ENCODE data around the gene SWI5.

GRCh38 chr9:128257086-128257825 is 18.8 kb upstream of the SWI5 start:
- TF ChIP-seq, protein P1, sequence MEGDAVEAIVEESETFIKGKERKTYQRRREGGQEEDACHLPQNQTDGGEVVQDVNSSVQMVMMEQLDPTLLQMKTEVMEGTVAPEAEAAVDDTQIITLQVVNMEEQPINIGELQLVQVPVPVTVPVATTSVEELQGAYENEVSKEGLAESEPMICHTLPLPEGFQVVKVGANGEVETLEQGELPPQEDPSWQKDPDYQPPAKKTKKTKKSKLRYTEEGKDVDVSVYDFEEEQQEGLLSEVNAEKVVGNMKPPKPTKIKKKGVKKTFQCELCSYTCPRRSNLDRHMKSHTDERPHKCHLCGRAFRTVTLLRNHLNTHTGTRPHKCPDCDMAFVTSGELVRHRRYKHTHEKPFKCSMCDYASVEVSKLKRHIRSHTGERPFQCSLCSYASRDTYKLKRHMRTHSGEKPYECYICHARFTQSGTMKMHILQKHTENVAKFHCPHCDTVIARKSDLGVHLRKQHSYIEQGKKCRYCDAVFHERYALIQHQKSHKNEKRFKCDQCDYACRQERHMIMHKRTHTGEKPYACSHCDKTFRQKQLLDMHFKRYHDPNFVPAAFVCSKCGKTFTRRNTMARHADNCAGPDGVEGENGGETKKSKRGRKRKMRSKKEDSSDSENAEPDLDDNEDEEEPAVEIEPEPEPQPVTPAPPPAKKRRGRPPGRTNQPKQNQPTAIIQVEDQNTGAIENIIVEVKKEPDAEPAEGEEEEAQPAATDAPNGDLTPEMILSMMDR (IDR thresholded peaks at IDR 0.05), result no peak
- TF ChIP-seq POLR2A (IDR thresholded peaks at IDR 0.05), result no peak

Measured in Peyer's patch (tissue), 4 donors.